Measurements from ENCODE around the gene RAB43.

DNA sequence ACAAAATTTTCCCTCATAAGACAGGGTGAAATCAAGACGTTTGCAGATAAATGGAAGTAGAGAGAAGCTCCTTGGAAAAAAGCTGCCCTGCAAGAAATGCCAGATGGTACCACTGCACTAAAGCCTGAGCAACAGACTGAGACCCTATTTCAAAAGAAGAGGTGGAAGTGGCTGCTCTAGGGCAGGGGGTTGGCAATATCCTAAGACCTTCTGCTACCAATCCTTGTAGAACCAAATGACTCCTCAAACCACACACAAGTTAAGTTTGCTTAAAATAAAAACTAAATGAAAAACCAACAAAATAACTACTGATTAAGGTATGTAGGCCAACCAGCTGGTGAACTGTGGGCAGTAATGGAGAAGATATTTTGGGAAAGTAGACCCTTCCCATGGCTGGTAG is 21.3 kb downstream of the RAB43 start:
- TF ChIP-seq POLR2A (IDR thresholded peaks at IDR 0.05), result no peak
- TF ChIP-seq, protein P1, sequence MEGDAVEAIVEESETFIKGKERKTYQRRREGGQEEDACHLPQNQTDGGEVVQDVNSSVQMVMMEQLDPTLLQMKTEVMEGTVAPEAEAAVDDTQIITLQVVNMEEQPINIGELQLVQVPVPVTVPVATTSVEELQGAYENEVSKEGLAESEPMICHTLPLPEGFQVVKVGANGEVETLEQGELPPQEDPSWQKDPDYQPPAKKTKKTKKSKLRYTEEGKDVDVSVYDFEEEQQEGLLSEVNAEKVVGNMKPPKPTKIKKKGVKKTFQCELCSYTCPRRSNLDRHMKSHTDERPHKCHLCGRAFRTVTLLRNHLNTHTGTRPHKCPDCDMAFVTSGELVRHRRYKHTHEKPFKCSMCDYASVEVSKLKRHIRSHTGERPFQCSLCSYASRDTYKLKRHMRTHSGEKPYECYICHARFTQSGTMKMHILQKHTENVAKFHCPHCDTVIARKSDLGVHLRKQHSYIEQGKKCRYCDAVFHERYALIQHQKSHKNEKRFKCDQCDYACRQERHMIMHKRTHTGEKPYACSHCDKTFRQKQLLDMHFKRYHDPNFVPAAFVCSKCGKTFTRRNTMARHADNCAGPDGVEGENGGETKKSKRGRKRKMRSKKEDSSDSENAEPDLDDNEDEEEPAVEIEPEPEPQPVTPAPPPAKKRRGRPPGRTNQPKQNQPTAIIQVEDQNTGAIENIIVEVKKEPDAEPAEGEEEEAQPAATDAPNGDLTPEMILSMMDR (IDR thresholded peaks at IDR 0.05), result no peak
